H9 (cell line): Measurements from ENCODE around the gene SPATA6L. TPM values are rescaled to one million over a fixed set of nuclear protein-coding genes. Genes with fewer than 3 reads are reported as not detected.

ENCODE experiments used
- DNase-seq: peaks from one replicate; pipeline ENCODE4 v3.0.0-alpha.2; 2017
- H2AFZ ChIP-seq: one replicate; pipeline ENCODE4 v1.6.1; 2013; ENCODE audit warnings: mild to moderate bottlenecking, low read length, control low read depth, moderate library complexity
- H2AK5ac ChIP-seq: 2 replicates; pipeline ENCODE4 v1.6.1; 2013; ENCODE audit warnings: low read length, control low read depth, mixed read lengths; ENCODE audit not compliant: insufficient read length
- H2BK120ac ChIP-seq: one replicate; pipeline ENCODE4 v1.6.1; 2013; ENCODE audit warnings: low read depth, mild to moderate bottlenecking, low read length, control low read depth, inconsistent platforms; ENCODE audit not compliant: poor library complexity, severe bottlenecking
- H2BK12ac ChIP-seq: 2 replicates; pipeline ENCODE4 v1.6.1; 2013; ENCODE audit warnings: low read length, control low read depth, mixed read lengths, low read depth; ENCODE audit not compliant: insufficient read length
- H2BK15ac ChIP-seq: 2 replicates; pipeline ENCODE4 v1.6.1; 2013; ENCODE audit warnings: low read depth, low read length, control low read depth
- H2BK20ac ChIP-seq: one replicate; pipeline ENCODE4 v1.6.1; 2013; ENCODE audit warnings: low read depth, mild to moderate bottlenecking, low read length, control low read depth, inconsistent platforms; ENCODE audit not compliant: poor library complexity, severe bottlenecking
- H2BK5ac ChIP-seq: 2 replicates; pipeline ENCODE4 v1.6.1; 2013; ENCODE audit warnings: low read length, control low read depth, mixed read lengths; ENCODE audit not compliant: insufficient read length
- H3K14ac ChIP-seq: 2 replicates; pipeline ENCODE4 v1.6.1; 2013; ENCODE audit warnings: low read length, control low read depth; ENCODE audit not compliant: insufficient read depth
- H3K18ac ChIP-seq: 2 replicates; pipeline ENCODE4 v1.6.1; 2013; ENCODE audit warnings: low read depth, mild to moderate bottlenecking, mixed read lengths, low read length, control low read depth; ENCODE audit not compliant: insufficient read length
- H3K23ac ChIP-seq: 2 replicates; pipeline ENCODE4 v1.6.1; 2013; ENCODE audit warnings: low read length, control low read depth, mixed read lengths, low read depth; ENCODE audit not compliant: insufficient read length
- H3K23me2 ChIP-seq: 2 replicates; pipeline ENCODE4 v1.6.1; 2013; ENCODE audit warnings: low read depth, mild to moderate bottlenecking, mixed read lengths, low read length, control low read depth; ENCODE audit not compliant: insufficient read length, poor library complexity, severe bottlenecking
- H3K27ac ChIP-seq: 2 replicates; pipeline ENCODE4 v1.5.1; 2013; ENCODE audit warnings: low read length, control low read depth, mixed read lengths, low read depth; ENCODE audit not compliant: insufficient read length
- H3K27me3 ChIP-seq: 2 replicates; pipeline ENCODE4 v1.6.1; 2013; ENCODE audit warnings: low read length, control low read depth, inconsistent platforms; ENCODE audit not compliant: insufficient read depth
- H3K4ac ChIP-seq: 2 replicates; pipeline ENCODE4 v1.6.1; 2013; ENCODE audit warnings: low read depth, mild to moderate bottlenecking, control low read depth, inconsistent platforms, low read length, moderate library complexity
- H3K4me1 ChIP-seq: 2 replicates; pipeline ENCODE4 v1.6.1; 2013; ENCODE audit warnings: low read length, control low read depth, inconsistent platforms; ENCODE audit not compliant: insufficient read depth
- H3K4me2 ChIP-seq: 2 replicates; pipeline ENCODE4 v1.6.1; 2013; ENCODE audit warnings: low read length, control low read depth, mixed read lengths; ENCODE audit not compliant: insufficient read length, insufficient read depth
- H3K56ac ChIP-seq: 2 replicates; pipeline ENCODE4 v1.6.1; 2013; ENCODE audit warnings: low read depth, mild to moderate bottlenecking, mixed read lengths, low read length, control low read depth; ENCODE audit not compliant: insufficient read length
- H3K79me1 ChIP-seq: 2 replicates; pipeline ENCODE4 v1.6.1; 2013; ENCODE audit warnings: low read depth, mild to moderate bottlenecking, moderate library complexity, low read length, control low read depth, inconsistent platforms; ENCODE audit not compliant: insufficient read depth, poor library complexity, severe bottlenecking
- H3K79me2 ChIP-seq: 2 replicates; pipeline ENCODE4 v1.6.1; 2013; ENCODE audit warnings: low read length, control low read depth, inconsistent platforms; ENCODE audit not compliant: insufficient read depth
- H3K9ac ChIP-seq: 2 replicates; pipeline ENCODE4 v1.6.1; 2013; ENCODE audit warnings: low read length, control low read depth, mixed read lengths; ENCODE audit not compliant: insufficient read length; ENCODE audit errors: extremely low read depth
- H3K9me3 ChIP-seq: one replicate; pipeline ENCODE4 v1.6.1; 2013; ENCODE audit warnings: low read depth, low read length, inconsistent platforms; ENCODE audit not compliant: control insufficient read depth
- H3T11ph ChIP-seq: one replicate; pipeline ENCODE4 v1.6.1; 2013; ENCODE audit warnings: mild to moderate bottlenecking, low read length, control low read depth, inconsistent platforms
- H4K20me1 ChIP-seq: one replicate; pipeline ENCODE4 v1.6.1; 2013; ENCODE audit not compliant: control insufficient read depth, insufficient read length, insufficient read depth
- H4K5ac ChIP-seq: 2 replicates; pipeline ENCODE4 v1.6.1; 2013; ENCODE audit warnings: low read depth, mild to moderate bottlenecking, mixed read lengths, low read length, control low read depth; ENCODE audit not compliant: insufficient read length
- H4K8ac ChIP-seq: replicated peaks from 2 replicates; pipeline ENCODE4 v1.6.1; 2013; ENCODE audit warnings: low read length, control low read depth, mixed read lengths, low read depth; ENCODE audit not compliant: insufficient read length
- H4K91ac ChIP-seq: 2 replicates; pipeline ENCODE4 v1.6.1; 2013; ENCODE audit warnings: low read depth, mild to moderate bottlenecking, moderate library complexity, mixed read lengths, low read length, control low read depth; ENCODE audit not compliant: insufficient read length
- H3K27ac Mint-ChIP-seq, 3 experiments: 2 replicates in 2 of 3; 3 replicates in 1 of 3; pipeline ENCODE4 v1.8.0; 2020 to 2021; ENCODE audit warnings: mixed read lengths in 3 of 3, mild to moderate bottlenecking in 1 of 3, moderate library complexity in 1 of 3
- H3K27me3 Mint-ChIP-seq: 2 replicates; pipeline ENCODE4 v1.8.0; 2021; ENCODE audit warnings: low read depth, mild to moderate bottlenecking, moderate library complexity, mixed read lengths
- H3K36me3 Mint-ChIP-seq, 3 experiments: 2 replicates in 2 of 3; 3 replicates in 1 of 3; pipeline ENCODE4 v1.8.0; 2020 to 2021; ENCODE audit warnings: low read depth in 3 of 3, mixed read lengths in 3 of 3; ENCODE audit not compliant: insufficient read depth in 1 of 3
- H3K4me1 Mint-ChIP-seq, 2 experiments: 2 replicates each; pipeline ENCODE4 v1.8.0; 2020; ENCODE audit warnings: mixed read lengths in 2 of 2
- H3K4me3 Mint-ChIP-seq, 2 experiments: 2 replicates in 1 of 2; 3 replicates in 1 of 2; pipeline ENCODE4 v1.8.0; 2020 to 2021; ENCODE audit warnings: mild to moderate bottlenecking in 2 of 2, mixed read lengths in 2 of 2, moderate library complexity in 1 of 2
- H3K9me3 Mint-ChIP-seq, 2 experiments: 2 replicates in 1 of 2; 3 replicates in 1 of 2; pipeline ENCODE4 v1.8.0; 2020; ENCODE audit warnings: mild to moderate bottlenecking in 2 of 2, mixed read lengths in 2 of 2, moderate library complexity in 1 of 2
- CTCF ChIP-seq: fragments of 200-600 bp; sonication (generic); conservative IDR thresholded peaks from 3 replicates; pipeline ENCODE4 v1.8.0; 2021; ENCODE audit warnings: antibody characterized with exemption, mild to moderate bottlenecking
- WGBS: extraction: QIAGEN DNeasy Blood & Tissue Kit; methylation state at CpG from one replicate; pipeline ENCODE4 v1.1.7; 2013; ENCODE audit warnings: missing lambda C conversion rate, low lambda C conversion rate, mixed read lengths; ENCODE audit not compliant: insufficient read length; ENCODE audit errors: extremely low coverage; 5-methylcytosine and 5-hydroxymethylcytosine counted together
- total RNA-seq: library from RNA; stranded (reverse); gene quantifications from 2 replicates; pipeline ENCODE4 v1.2.1, GENCODE V29; 2021

Gene SPATA6L
- total RNA-seq, 1 experiment from 2014 or later = 0.87 TPM

GRCh38 chr9:4603830-4604229 lies 62.5 kb downstream of the SPATA6L start:
- no peak overlapping the region for H3K18ac ChIP-seq
- H4K20me1 ChIP-seq = no peaks in the 10 kb centered on the region
- WGBS = no CpG with 5 or more reads among the region's 5 CpGs
- no peak overlapping the region for H4K5ac ChIP-seq
- no peaks in the 10 kb centered on the region for H3K23me2 ChIP-seq
- Mint-ChIP-seq H3K9me3 (no peaks in the 10 kb centered on the region; a peak in 1 of 5 replicates), H3K4me1 (peaks cover 6% of the 10 kb centered on the region in 2 experiments), H3K27ac (no peak overlapping the region), H3K4me3 (no peak overlapping the region), H3K36me3 (no peaks in the 10 kb centered on the region; a peak in 2 of 7 replicates), H3K27me3 (peaks cover 2% of the 10 kb centered on the region; the same call in 1 of the 2 replicates)
- H3K9me3 ChIP-seq = no peaks in the 10 kb centered on the region
- H3K4ac ChIP-seq = no peak overlapping the region
- H3K14ac ChIP-seq = no peak overlapping the region
- no peak overlapping the region for H4K91ac ChIP-seq
- H3K27me3 ChIP-seq = no peaks in the 10 kb centered on the region
- no peak overlapping the region for H3K56ac ChIP-seq
- no peak overlapping the region for H2AK5ac ChIP-seq
- H2BK15ac ChIP-seq = no peak overlapping the region
- H3K79me1 ChIP-seq = no peaks in the 10 kb centered on the region
- no peak overlapping the region for H2BK120ac ChIP-seq
- no peak overlapping the region for H2BK5ac ChIP-seq
- no peak for DNase-seq
- no peak overlapping the region for H3K9ac ChIP-seq
- H3K4me2 ChIP-seq = no peak overlapping the region
- no peaks in the 10 kb centered on the region for H3K4me1 ChIP-seq
- H3K27ac ChIP-seq = no peak overlapping the region
- H3T11ph ChIP-seq = no peak overlapping the region
- H3K79me2 ChIP-seq = no peaks in the 10 kb centered on the region
- H2AFZ ChIP-seq = no peak overlapping the region
- no peak overlapping the region for H2BK12ac ChIP-seq
- H2BK20ac ChIP-seq = no peak overlapping the region
- H4K8ac ChIP-seq = no peak overlapping the region
- no peak for TF ChIP-seq CTCF
- no peak overlapping the region for H3K23ac ChIP-seq
